ENCODE results near the gene LOX. TPM values are rescaled to one million over a fixed set of nuclear protein-coding genes. Genes with fewer than 3 reads are reported as not detected.

LOX gene, protein sequence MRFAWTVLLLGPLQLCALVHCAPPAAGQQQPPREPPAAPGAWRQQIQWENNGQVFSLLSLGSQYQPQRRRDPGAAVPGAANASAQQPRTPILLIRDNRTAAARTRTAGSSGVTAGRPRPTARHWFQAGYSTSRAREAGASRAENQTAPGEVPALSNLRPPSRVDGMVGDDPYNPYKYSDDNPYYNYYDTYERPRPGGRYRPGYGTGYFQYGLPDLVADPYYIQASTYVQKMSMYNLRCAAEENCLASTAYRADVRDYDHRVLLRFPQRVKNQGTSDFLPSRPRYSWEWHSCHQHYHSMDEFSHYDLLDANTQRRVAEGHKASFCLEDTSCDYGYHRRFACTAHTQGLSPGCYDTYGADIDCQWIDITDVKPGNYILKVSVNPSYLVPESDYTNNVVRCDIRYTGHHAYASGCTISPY
- polyA plus RNA-seq (ENCODE audit: insufficient read length in 12 of 12), result 100 to 1,000 TPM in 3 of 12 donors, 10 to 100 TPM in 8, not detected in 1; 40.3 to 181 (median 80.5) TPM
- long read RNA-seq, donor 1, full-length matches to known transcripts, result 1 of 1 reads
- long read RNA-seq, donor 1, partial matches to known transcripts, result 0 of 1 reads
- long read RNA-seq, donor 1, other reads (novel, unspliced or antisense), result 0 of 1 reads
- long read RNA-seq, donor 2, full-length matches to known transcripts, result 27 of 73 reads
- long read RNA-seq, donor 2, partial matches to known transcripts, result 46 of 73 reads
- long read RNA-seq, donor 2, other reads (novel, unspliced or antisense), result 0 of 73 reads
- long read RNA-seq, donor 3, full-length matches to known transcripts, result 1 of 1 reads
- long read RNA-seq, donor 3, partial matches to known transcripts, result 0 of 1 reads
- long read RNA-seq, donor 3, other reads (novel, unspliced or antisense), result 0 of 1 reads
- long read RNA-seq, donor 4, full-length matches to known transcripts, result 7 of 7 reads
- long read RNA-seq, donor 4, partial matches to known transcripts, result 0 of 7 reads
- long read RNA-seq, donor 4, other reads (novel, unspliced or antisense), result 0 of 7 reads
- long read RNA-seq, donor 5, full-length matches to known transcripts, result 13 of 52 reads
- long read RNA-seq, donor 5, partial matches to known transcripts, result 39 of 52 reads
- long read RNA-seq, donor 5, other reads (novel, unspliced or antisense), result 0 of 52 reads
- long read RNA-seq, donor 6, full-length matches to known transcripts, result 5 of 5 reads
- long read RNA-seq, donor 6, partial matches to known transcripts, result 0 of 5 reads
- long read RNA-seq, donor 6, other reads (novel, unspliced or antisense), result 0 of 5 reads
- long read RNA-seq, donor 7, full-length matches to known transcripts, result 12 of 17 reads
- long read RNA-seq, donor 7, partial matches to known transcripts, result 5 of 17 reads
- long read RNA-seq, donor 7, other reads (novel, unspliced or antisense), result 0 of 17 reads
- long read RNA-seq, donor 8, full-length matches to known transcripts, result 19 of 57 reads
- long read RNA-seq, donor 8, partial matches to known transcripts, result 38 of 57 reads
- long read RNA-seq, donor 8, other reads (novel, unspliced or antisense), result 0 of 57 reads
- long read RNA-seq, donor 9, full-length matches to known transcripts, result 7 of 45 reads
- long read RNA-seq, donor 9, partial matches to known transcripts, result 38 of 45 reads
- long read RNA-seq, donor 9, other reads (novel, unspliced or antisense), result 0 of 45 reads
- long read RNA-seq, donor 10, full-length matches to known transcripts, result 18 of 50 reads
- long read RNA-seq, donor 10, partial matches to known transcripts, result 32 of 50 reads
- long read RNA-seq, donor 10, other reads (novel, unspliced or antisense), result 0 of 50 reads
- long read RNA-seq, donor 11, full-length matches to known transcripts, result 13 of 44 reads
- long read RNA-seq, donor 11, partial matches to known transcripts, result 31 of 44 reads
- long read RNA-seq, donor 11, other reads (novel, unspliced or antisense), result 0 of 44 reads

DNA sequence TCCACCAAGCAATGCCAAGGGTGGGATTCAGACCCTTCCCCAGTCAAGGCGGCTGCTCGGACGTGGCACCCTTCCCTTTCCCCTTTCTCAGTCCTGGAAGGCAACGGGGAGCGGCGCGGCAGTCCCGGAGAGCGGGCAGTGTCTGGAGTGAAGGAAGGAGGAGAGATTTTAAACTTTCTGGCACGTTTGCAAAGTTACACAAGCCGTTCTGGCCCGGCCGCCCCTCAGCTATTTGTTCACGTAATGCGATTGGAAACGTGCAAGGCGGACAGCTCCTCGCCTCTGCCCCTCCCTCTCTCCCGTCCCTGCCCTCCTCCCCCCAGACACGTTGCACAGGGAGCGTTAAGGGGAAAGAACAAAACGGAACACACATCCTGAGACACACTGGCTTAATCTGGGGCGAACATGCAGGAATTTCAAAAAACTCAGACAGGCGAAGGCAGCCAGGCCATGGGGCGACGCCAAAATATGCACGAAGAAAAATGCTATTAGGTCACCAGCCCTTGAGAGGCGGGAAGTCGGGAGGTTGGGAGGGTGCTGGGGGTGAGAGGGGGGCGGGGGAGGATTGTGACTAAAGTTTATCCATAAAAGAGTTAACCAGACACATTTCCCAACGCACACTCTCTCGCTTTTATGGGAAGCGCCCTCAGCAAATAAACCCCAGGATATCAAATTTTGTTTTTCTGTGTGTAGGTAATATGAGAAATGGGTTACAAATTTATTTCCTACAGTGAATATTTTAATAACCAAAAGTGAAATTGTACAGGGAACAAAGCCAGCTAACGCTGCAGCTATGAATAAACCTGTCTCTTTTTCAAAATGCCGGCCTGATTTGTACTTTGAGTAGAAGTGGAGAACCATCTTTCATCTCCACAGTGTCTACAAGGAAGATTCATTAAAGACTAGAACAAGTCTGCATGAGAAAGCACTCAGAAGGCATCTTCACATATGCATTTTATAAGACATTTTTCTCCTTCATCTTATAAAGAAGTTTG lies at the start of gene LOX:
LOX (minus strand) TSS at position 144 of the 995 bp plus-strand sequence. CDS start 274 bp downstream, outside the sequence.
- peak; percentile 95 for DNase-seq

DNA sequence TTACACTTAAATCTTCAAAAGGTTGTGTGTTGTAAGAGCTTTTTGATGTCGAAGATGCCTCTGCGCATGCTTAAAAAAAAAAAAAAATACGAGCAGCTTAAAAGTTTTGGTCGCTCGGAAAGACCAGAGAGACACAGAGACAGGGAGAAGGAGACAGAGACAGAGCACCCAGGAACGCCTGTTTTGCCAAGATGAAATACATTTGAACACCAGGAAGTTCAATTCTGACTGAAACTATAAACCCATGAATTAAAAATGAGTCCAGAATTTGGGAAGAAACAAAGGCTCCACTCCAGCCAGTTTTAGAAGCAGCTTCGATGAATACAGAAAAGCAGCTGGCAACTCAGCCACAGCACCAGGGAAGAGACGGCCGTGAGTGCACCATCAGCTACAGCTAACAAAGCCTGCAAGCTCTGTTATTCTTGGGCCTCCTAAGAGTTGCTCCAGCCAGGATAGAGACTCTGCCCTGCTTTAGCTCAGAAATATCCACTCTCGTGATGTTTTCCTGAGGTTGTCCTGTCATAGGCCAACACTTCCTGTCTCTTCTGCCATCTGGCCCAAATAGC lies 48.8 kb upstream of the LOX start:
- DNase-seq, result no peak

DNA sequence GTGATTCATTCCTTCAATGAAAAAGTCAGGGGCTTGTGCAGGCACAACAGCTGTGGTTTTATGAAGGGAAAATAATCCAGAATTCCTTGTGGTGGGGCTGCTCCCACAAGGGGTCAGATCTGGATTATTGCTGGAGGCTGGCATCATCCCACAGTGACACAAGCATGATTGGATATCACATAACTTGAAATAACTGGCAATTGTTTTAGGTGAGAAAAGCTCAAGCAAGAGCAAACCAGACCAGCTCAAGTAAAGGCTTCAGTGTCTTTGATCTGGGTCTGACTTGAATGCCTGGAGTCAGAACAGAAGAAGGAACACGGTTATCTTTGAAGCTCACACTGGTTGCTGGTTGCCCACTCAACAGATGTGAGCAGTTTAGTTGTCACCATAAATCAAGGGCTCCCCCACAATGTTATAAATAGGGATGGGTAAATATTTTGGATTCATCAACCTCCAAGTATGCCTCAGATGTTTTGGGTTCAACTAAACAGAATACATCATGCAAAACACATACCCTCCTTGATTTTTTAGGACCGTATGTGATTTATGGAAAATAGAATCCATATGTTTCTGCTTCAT lies 48.2 kb upstream of the LOX start:
- DNase-seq, result no peak

DNA sequence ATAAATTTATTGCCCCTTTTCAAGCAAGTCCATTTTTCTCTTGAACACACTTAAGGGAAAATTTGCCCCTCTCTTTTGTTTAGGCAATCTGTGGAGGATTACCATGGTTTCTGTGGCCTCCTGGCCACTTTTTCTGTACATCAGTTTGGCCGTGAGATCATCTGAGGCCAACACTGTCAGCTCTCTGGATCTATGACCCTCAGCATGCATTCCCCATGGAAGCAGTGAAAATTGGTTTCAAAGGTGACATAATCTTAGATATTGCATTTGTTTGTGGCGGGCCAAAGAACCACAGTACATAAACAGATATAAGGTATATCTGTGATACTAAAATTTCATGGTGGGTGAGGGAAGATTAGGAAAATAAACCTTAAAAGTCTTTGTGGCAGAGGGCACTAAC lies 46.7 kb upstream of the LOX start:
- DNase-seq, result no peak

DNA sequence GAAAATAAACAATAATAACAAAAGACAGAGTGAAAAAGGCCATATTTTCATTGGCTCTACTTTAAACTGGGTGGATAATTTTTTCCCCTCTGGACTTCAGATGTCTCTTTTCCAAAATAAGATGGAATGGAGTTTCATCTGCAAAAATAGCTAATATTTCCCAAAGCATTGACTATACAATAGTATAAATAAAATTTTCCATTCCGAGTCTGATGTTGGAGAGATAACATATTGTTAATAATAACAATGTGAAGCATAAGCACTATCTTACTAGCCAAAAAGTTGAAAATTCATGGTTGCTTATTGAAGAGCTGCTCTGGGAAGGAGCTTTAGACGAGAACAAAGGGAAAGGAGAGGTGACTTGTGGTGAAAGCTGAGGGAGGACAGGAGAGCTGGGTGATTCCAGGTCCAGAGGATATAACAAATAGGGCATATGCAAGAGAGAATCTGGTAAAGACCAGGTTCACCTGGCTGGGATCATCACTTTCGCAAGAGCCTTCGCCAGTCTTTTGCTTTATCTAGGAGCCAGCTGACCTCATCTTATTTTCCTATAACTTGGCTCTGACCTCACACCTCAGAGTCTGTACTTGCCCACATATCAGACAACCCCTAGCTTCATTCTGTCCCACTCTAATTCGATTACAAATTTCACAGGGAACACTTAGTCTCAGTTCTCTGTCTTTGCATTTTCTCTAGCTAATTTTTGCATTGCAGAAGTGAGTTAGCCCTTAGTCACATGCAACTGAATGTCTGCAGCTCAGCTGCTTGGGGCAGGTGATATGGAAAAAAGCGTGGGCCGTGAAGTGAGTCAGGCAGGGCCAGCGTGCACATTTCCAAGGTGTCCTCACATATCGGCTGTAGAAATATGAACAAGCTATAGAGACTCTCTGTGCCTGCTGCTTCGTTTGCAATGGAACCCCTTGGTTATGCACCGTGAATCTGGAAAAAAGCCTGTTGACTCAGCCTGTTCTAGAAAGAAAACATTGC lies 43.7 kb upstream of the LOX start:
- DNase-seq, result no peak

DNA sequence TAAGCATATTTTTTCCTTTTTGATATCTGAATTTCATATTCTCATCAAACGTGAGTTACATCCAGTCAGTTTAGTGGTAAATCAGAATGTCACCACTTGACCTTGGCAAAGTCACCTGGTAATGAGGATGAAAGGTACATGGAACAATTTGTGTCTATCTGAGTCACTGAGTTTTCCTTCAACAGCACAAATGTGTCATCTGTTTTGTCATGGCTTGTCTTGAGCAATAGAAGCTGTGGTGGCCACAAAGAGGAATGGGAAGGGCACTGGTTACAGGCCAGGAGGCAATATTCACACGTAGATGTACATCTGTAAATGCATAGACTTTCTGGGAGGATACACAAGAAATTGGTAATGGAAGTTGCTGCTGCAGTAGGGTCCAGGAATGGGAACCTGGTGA lies 42.9 kb upstream of the LOX start:
- no peak for DNase-seq

DNA sequence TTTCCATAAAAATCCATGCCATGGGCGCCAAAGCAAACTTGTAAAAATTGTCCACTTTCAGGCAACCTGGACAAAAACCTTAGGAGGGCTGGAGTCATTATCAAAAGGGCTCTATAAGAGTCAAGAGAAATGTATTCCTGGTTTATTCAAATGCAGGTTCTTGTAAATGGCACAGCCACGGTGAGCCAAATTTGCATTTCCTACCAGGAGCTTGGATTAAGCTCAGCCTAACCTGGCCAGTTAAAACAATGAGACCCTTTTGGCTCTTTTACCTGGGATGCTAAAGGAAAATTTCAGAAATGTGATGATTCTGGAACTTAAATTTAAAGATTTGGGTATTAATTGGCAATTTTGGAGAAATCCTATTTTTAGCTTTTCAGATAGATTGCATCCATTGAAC lies 42.4 kb upstream of the LOX start:
- no peak for DNase-seq

DNA sequence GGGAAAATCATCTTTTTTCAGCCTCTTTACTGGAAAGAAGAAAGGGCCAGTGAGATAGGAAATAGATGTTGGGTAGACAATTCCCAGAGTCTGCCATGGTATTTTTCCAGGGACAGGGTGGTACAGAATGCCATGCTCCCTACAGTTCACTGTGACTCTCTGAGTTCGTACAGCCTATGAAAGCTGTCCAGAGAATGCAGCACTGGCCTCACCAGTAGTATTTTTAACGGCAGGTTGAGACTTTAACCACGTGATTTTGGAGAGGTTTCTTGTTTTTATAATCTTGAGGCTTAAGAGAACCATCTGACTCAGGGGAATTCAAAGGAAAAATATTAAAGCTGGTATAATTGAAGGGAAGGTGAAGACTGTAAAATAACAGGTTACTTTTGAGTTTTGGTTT lies 41.1 kb upstream of the LOX start:
- DNase-seq, result no peak

DNA sequence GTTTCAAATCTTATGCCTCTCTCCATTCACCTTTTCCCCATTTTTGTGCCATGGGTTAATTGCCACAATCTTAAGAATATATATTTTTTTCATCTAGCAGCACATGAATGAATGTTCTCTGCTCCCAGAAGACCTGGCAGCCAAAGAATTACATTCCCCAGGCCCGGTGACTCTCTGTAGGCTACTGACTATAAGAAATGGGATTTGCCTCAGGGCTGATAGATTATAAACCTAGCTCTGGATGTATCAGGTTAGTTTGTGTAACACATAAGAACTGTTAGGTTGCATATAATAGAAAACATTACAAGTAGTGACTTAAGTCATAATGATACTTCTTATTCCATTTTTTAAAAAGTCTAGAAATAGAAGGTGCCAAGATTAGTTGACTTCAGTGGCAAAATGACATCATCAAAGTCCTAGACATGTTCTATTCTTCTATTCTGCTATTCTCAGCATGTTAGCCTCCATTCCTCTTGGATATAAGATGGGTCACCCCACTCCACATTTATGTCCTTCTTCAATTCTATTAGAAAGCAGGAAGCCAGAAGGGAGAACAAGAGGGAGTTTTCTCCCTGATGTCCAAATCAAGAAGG lies 40.4 kb upstream of the LOX start:
- DNase-seq, result no peak

DNA sequence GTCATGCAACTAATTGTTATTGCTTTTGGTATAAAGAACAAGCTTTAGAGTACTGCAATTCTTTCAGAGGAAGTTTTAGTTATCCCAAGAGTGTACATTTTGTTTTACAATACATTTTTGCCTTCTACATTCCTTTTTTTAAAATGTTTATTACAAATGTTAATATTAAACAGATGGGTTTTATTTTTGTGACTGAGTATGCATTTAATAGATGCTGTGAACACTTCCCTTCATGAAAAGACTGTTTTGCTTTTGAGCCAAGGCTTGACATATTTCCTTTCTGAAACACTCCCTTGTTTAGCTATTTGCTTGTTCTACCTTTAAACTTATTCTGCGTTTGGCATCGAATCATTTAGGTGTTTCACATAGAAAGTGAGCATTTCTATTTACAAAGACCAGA lies 36.4 kb upstream of the LOX start:
- no peak for DNase-seq

DNA sequence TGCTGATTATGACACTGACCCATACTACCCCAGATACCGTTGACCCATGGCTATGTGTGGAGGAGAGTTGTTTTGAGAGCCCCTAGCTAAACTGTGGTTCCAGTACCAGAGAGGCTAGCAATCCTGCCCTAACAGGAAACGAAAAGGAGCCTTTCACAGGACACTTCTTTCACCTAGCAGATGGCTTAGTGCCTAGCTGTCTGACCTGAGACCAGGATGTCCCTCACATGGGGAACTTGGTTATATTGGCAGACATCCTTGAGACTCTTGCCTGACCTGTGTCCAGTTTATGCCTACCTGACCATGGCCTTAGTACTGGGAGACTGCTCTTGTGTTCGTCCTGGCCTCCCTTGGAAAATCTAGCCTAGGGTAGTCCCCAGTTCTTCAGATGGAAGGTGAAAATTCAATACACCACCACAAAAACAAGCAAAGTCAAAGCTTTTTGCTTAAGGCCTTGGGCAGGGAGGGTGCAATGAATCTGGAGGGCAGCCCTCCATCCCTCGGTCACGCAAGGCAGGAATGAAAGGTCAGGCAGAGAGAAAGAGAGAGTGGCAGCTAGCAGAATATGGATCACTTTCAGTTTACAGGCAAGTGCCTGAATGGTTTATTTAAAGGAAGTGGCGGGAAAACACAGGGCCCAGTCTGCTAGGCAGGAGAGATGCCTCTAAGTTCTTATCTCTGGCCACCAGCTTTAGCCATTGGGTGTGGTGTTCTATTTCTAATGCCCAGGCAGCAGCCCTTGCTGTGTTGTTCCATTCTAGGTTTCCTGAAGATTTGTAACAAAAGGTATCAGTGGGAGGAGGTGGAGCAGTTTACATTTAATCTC lies 34.9 kb upstream of the LOX start:
- no peak for DNase-seq

DNA sequence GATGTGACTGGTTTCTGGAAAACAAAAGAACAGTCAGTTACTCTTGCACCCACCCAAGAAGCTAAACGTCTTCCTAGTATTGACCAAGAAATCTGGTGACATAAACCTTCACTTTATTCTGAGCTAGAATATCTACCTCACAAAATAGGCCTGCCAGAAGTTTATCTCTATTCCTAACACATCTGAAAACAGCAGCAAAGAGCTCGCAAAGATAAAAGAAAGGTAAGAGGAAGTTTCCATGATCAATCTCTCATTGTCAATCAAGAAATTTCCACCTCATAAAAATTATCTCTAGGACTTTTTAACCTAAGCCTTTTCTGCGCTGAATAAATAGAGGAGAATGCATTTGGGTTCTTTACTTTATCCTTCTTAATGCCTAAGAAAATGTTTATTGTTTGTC lies 34.0 kb upstream of the LOX start:
- no peak for DNase-seq

DNA sequence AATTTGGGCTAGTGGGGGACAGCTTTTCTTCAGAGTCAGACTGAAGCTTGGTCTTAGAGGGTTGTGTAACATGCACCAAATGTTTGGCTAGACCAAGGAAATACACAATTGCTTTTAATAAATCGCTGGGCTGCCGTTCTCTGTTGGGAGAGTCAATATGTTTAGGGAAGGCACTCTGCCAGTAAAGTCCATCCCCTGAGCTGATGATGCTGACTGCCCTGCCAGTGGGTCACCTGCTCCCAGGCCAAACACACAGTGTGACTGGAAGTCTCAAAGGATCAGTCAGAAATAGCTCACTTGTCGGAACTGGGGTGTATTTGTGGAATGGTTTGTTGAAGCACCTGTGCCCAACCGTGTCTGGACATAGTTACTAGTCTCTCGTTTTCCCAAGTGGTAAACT lies 33.4 kb upstream of the LOX start:
- DNase-seq, result peak; percentile 58

DNA sequence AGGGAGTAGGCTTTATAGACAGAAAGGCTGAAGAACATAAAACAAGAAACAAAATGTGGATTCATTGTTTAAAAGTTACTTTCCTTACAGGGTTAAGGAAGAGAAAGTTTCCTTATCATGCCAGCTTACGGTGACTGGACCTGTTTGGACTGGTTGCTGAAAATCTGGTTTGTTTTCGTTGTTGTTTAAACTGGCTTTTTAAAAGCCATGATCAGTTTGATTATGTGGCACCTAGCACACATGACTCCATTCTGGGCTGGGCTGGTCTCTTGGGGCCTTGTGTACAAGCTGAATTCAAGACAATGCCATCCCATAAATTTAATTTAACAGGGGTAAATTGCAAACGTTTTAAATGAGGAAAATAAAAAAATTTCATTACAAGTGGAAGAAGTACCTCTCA lies 32.9 kb upstream of the LOX start:
- no peak for DNase-seq

DNA sequence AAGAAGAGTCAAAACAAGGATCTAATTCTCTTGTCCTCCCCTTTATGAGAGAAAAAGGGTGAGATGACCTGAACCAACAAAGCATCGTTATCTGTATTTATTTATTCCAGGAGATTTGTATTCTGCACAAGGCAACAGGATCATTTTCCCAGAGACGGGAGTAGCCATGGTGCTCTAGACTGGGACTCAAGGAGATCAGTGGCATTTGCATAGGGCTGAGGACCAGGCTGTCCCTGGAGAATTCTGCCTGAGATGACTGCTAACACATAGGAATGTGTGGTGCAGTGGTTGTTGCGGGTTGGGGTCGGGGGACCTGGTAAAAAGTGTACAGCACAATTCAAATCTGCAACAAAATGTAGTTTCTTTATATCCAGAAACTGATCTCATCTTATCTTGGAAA lies 29.0 kb upstream of the LOX start:
- DNase-seq, result no peak

DNA sequence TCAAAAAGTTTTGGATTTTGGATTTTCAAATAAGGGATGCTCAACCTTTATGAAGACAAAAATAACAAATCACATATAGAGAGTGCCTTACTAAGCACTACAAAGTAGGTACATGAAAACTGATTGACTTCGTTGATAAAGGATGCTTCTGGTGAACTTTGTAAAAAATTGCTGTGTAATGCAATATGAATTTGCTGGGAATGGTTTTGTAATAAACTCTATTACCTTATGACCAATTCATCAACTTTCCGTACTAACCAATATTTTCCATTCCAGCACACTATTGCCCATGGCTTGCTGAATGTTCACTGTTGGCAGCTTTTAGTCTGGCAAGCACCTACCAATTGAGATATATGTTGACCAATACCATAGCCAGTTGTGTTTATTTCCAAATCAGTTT lies 27.9 kb upstream of the LOX start:
- DNase-seq, result no peak

Measured in muscle of arm (tissue), 14 donors.